NCI-H345 (cell line): ENCODE results near the gene SCGB2A2.

Experiments
- DNase-seq: peaks from one replicate; lab custom pipeline; 2025; lab: John Stamatoyannopoulos, UW

Gene SCGB2A2

DNA sequence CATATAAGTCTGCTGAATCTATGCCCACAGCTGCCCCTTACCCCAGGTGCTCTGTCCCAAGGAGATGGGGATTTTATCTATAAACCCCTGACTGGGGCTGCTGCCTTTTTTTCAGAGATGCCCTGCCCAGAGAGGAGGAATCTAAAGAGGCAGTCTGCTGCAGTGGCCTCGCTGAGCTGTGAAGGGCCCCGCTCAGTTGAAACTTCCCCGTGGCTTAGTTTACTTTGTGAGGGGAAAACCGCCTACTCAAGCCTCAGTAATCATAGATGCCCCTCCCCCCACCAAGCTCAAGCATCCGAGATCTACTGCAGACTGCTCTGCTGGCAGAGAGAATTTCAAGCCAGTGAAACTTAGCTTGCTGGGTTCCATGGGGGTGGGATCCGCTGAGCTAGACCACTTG, 36.3 kb downstream of the SCGB2A2 start:
- DNase-seq: no peak

DNA sequence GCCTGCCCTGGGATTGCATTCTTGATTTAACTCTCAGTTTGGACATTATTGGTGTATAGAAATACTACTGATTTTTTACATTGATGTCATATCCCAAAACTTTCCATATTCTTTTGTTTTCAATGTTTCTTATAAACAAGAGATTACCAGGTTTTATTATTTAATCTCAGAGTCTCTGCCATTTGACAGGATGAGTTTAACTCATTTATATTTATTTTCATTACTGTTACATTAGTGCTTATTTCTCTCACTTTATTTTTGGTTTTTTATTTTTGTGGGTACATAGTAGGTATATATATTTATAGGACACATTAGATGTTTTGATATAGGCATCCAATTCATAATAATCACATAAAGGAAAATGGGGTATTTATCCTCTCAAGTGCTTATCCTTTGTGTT, 38.0 kb downstream of the SCGB2A2 start:
- DNase-seq: no peak

DNA sequence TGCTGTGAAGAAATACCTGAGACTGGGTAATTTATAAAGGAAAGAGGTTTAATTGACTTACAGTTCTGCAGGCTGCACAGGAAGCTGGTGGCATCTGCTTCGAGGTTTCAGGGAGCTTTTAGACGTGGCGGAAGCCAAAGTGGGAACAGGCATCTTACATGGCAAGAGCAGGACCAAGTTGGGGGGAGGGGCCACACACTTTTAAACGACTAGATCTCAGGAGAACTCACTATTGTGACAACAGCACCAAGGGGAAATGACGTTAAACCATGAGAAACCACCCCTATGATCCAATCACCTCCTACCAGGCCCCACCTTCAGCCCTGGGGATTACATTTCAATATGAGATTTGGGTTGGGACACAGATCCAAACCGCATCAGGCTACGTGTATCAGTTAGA, 40.0 kb downstream of the SCGB2A2 start:
- no peak for DNase-seq

DNA sequence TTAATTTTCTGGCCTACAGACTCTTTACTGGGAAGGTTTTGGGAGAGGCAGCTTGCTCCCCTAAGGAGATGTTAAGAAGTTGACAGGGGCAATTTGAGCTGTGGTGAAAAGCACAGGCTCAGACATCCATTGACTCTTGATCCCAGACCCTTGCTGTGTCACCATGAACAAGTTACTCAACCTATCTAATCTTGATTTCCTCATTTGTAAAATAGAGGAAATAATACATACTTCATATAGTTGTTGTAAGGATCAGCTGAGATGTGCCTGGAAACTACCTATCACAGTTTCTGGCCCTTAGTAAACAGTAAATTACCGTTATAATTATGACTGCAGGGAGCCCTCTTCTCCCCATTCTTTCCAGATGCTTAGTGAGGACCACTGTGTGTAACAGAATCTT, 45.5 kb downstream of the SCGB2A2 start:
- no peak for DNase-seq

DNA sequence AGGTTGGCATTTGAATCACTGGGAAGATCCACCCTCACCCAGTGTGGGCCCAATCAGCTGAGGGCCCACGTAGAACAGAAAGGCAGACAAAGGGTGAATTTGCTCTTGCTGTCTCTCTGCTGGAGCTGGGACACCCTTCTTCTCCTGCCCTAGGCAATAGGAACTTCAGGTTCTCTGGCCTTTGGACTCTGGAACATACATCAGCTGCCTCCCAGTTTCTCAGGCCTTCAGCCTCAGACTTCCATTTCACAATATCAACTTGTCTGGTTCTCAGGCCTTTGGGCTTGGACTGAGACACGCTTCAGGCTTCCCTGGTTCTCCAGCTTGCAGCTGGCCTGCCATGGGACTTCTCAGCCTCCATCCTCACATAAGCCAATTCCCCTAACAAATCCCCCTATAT, 52.6 kb downstream of the SCGB2A2 start:
- DNase-seq: no peak
